ENCODE results near the gene ZRANB3. TPM values are rescaled to one million over a fixed set of nuclear protein-coding genes. Genes with fewer than 3 reads are reported as not detected.

Gene ZRANB3
- total and polyA plus RNA-seq, 10 of the 15 experiments (the other 5 are each of a cell fraction or from before 2014, with no cell fraction given), result 5.6 to 11.4 (median 9.9) TPM

DNA sequence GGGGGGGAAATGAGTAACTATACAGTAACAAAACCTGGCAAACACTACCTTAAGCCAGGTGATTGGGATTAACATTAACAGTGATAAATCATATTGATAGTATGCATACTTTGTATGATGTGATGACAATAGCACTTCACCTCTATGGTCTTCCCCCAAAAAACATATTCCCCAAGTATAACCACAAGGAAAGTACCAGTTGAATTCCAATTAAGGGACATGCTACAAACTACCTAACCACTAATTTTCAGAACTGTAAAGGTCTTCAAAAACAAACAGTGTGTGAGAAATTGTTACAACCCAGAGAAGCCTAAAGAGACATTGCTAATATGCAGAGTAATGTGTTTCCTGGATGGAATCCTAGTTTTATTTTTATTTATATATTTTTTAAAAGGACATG lies 152.4 kb downstream of the ZRANB3 start (continued):
- no peak for TF ChIP-seq SKIL (IDR thresholded peaks at IDR 0.05; ENCODE audit: low read depth, poor library complexity, severe bottlenecking)
- peak in 1 of 2 experiments; percentile 26; a peak in 1 of 4 replicates for TF ChIP-seq IKZF2 (IDR thresholded peaks at IDR 0.05)
- TF ChIP-seq, protein P1, sequence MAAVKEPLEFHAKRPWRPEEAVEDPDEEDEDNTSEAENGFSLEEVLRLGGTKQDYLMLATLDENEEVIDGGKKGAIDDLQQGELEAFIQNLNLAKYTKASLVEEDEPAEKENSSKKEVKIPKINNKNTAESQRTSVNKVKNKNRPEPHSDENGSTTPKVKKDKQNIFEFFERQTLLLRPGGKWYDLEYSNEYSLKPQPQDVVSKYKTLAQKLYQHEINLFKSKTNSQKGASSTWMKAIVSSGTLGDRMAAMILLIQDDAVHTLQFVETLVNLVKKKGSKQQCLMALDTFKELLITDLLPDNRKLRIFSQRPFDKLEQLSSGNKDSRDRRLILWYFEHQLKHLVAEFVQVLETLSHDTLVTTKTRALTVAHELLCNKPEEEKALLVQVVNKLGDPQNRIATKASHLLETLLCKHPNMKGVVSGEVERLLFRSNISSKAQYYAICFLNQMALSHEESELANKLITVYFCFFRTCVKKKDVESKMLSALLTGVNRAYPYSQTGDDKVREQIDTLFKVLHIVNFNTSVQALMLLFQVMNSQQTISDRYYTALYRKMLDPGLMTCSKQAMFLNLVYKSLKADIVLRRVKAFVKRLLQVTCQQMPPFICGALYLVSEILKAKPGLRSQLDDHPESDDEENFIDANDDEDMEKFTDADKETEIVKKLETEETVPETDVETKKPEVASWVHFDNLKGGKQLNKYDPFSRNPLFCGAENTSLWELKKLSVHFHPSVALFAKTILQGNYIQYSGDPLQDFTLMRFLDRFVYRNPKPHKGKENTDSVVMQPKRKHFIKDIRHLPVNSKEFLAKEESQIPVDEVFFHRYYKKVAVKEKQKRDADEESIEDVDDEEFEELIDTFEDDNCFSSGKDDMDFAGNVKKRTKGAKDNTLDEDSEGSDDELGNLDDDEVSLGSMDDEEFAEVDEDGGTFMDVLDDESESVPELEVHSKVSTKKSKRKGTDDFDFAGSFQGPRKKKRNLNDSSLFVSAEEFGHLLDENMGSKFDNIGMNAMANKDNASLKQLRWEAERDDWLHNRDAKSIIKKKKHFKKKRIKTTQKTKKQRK (IDR thresholded peaks at IDR 0.05; ENCODE audit: low read depth, low read length), result no peak
- no peak for TF ChIP-seq TAF1 (IDR thresholded peaks at IDR 0.05; ENCODE audit: borderline replicate concordance, low read depth, low read length)
- no peak for TF ChIP-seq POU2F2 (IDR thresholded peaks at IDR 0.05; ENCODE audit: borderline replicate concordance, low read depth, low read length)
- TF ChIP-seq CHD4 (IDR thresholded peaks at IDR 0.05), result no peak
- TF ChIP-seq EGR1 (IDR thresholded peaks at IDR 0.05; ENCODE audit: borderline replicate concordance in 1 of 2, low read depth in 2 of 2, low read length in 2 of 2), result no peak
- no peak for TF ChIP-seq EED (IDR thresholded peaks at IDR 0.05; ENCODE audit: low read depth)
- peak; percentile 73 for TF ChIP-seq MTA2 (IDR thresholded peaks at IDR 0.05; ENCODE audit: low read depth)
- TF ChIP-seq GATAD2B (conservative IDR thresholded peaks at IDR 0.05; ENCODE audit: low read depth), result no peak
- peak; percentile 32; the same call in 1 of the 2 replicates for TF ChIP-seq RUNX3 (IDR thresholded peaks at IDR 0.05; ENCODE audit: low read length)
- TF ChIP-seq KDM1A (IDR thresholded peaks at IDR 0.05; ENCODE audit: borderline replicate concordance), result no peak
- no peak for TF ChIP-seq ETV6 (conservative IDR thresholded peaks at IDR 0.05 in 1 of 2, IDR thresholded peaks at IDR 0.05 in 1 of 2; ENCODE audit: borderline replicate concordance in 1 of 2, low read depth in 1 of 2)
- no peak for TF ChIP-seq E2F8 (IDR thresholded peaks at IDR 0.05; ENCODE audit: low read depth, partially characterized antibody)
- TF ChIP-seq SPI1 (IDR thresholded peaks at IDR 0.05; ENCODE audit: borderline replicate concordance, insufficient read depth, low read depth, low read length), result no peak
- TF ChIP-seq, protein P2, sequence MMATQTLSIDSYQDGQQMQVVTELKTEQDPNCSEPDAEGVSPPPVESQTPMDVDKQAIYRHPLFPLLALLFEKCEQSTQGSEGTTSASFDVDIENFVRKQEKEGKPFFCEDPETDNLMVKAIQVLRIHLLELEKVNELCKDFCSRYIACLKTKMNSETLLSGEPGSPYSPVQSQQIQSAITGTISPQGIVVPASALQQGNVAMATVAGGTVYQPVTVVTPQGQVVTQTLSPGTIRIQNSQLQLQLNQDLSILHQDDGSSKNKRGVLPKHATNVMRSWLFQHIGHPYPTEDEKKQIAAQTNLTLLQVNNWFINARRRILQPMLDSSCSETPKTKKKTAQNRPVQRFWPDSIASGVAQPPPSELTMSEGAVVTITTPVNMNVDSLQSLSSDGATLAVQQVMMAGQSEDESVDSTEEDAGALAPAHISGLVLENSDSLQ (IDR thresholded peaks at IDR 0.05), result no peak
- no peak for TF ChIP-seq ZNF217 (IDR thresholded peaks at IDR 0.05)
- TF ChIP-seq, protein P3, sequence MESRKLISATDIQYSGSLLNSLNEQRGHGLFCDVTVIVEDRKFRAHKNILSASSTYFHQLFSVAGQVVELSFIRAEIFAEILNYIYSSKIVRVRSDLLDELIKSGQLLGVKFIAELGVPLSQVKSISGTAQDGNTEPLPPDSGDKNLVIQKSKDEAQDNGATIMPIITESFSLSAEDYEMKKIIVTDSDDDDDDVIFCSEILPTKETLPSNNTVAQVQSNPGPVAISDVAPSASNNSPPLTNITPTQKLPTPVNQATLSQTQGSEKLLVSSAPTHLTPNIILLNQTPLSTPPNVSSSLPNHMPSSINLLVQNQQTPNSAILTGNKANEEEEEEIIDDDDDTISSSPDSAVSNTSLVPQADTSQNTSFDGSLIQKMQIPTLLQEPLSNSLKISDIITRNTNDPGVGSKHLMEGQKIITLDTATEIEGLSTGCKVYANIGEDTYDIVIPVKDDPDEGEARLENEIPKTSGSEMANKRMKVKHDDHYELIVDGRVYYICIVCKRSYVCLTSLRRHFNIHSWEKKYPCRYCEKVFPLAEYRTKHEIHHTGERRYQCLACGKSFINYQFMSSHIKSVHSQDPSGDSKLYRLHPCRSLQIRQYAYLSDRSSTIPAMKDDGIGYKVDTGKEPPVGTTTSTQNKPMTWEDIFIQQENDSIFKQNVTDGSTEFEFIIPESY (IDR thresholded peaks at IDR 0.05), result no peak
- no peak for TF ChIP-seq JUND (IDR thresholded peaks at IDR 0.05; ENCODE audit: low read depth, low read length)

Data from GM12878 (cell line).